ENCODE results near the gene RNF112. TPM values are rescaled to one million over a fixed set of nuclear protein-coding genes. Genes with fewer than 3 reads are reported as not detected.

RNF112 gene
- total RNA-seq, 2 donors from 2014 or later = 0.67 to 1.2 TPM

DNA sequence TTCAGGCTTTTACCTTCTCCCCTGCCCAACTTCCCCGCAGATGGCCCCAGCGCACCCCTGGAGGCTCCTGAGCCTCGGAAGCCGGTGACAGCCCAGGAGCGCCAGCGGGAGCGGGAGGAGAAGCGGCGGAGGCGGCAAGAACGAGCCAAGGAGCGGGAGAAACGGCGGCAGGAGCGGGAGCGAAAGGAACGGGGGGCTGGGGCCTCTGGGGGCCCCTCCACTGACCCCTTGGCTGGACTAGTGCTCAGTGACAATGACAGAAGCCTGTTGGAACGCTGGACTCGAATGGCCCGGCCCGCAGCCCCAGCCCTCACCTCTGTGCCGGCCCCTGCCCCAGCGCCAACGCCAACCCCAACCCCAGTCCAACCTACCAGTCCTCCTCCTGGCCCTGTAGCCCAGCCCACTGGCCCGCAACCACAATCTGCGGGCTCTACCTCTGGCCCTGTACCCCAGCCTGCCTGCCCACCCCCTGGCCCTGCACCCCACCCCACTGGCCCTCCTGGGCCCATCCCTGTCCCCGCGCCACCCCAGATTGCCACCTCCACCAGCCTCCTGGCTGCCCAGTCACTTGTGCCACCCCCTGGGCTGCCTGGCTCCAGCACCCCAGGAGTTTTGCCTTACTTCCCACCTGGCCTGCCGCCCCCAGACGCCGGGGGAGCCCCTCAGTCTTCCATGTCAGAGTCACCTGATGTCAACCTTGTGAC lies 29.1 kb upstream of the RNF112 start:
- peaks cover 46% of the 10 kb centered on the region for H3K36me3 ChIP-seq
- no peaks in the 10 kb centered on the region for H3K9me3 ChIP-seq
- H3K27ac ChIP-seq = peak overlapping the region in 1 of 2 donors; percentile 15
- TF ChIP-seq, protein P1, sequence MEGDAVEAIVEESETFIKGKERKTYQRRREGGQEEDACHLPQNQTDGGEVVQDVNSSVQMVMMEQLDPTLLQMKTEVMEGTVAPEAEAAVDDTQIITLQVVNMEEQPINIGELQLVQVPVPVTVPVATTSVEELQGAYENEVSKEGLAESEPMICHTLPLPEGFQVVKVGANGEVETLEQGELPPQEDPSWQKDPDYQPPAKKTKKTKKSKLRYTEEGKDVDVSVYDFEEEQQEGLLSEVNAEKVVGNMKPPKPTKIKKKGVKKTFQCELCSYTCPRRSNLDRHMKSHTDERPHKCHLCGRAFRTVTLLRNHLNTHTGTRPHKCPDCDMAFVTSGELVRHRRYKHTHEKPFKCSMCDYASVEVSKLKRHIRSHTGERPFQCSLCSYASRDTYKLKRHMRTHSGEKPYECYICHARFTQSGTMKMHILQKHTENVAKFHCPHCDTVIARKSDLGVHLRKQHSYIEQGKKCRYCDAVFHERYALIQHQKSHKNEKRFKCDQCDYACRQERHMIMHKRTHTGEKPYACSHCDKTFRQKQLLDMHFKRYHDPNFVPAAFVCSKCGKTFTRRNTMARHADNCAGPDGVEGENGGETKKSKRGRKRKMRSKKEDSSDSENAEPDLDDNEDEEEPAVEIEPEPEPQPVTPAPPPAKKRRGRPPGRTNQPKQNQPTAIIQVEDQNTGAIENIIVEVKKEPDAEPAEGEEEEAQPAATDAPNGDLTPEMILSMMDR (IDR thresholded peaks at IDR 0.05) = no peak
- no peak for DNase-seq (ENCODE audit: low spot score)
- H3K4me1 ChIP-seq = peaks cover 0 to 49% of the 10 kb centered on the region in 2 donors
- no peaks in the 10 kb centered on the region for H3K27me3 ChIP-seq
- H3K4me3 ChIP-seq = no peak overlapping the region

DNA sequence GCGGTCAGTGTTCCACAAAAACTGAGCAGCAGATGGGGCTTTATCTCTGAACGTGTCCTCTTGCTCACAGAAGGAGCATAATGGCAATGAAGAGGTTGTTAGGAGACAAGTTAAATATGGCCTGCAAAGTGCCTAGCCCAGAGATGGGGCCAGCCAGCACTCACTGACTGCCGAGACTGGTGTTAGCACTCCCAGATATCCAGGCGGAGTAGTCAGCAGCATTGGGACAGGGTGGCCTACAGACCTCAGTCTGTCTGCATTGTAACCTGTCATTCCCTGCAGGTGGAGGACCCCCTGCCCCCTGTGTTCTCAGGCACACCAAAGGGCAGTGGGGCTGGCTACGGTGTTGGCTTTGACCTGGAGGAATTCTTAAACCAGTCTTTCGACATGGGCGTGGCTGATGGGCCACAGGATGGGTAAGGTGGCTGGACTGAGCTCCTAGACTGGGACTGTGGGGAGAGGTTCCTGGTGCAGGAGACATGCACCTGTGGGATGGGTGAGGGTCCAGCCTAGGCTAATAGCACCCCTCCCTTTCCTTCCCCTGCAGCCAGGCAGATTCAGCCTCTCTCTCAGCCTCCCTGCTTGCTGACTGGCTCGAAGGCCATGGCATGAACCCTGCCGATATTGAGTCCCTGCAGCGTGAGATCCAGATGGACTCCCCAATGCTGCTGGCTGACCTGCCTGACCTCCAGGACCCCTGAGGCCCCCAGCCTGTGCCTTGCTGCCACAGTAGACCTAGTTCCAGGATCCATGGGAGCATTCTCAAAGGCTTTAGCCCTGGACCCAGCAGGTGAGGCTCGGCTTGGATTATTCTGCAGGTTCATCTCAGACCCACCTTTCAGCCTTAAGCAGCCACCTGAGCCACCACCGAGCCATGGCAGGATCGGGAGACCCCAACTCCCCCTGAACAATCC lies 28.2 kb upstream of the RNF112 start:
- H3K4me3 ChIP-seq = no peak overlapping the region
- H3K36me3 ChIP-seq = peaks cover 46% of the 10 kb centered on the region

DNA sequence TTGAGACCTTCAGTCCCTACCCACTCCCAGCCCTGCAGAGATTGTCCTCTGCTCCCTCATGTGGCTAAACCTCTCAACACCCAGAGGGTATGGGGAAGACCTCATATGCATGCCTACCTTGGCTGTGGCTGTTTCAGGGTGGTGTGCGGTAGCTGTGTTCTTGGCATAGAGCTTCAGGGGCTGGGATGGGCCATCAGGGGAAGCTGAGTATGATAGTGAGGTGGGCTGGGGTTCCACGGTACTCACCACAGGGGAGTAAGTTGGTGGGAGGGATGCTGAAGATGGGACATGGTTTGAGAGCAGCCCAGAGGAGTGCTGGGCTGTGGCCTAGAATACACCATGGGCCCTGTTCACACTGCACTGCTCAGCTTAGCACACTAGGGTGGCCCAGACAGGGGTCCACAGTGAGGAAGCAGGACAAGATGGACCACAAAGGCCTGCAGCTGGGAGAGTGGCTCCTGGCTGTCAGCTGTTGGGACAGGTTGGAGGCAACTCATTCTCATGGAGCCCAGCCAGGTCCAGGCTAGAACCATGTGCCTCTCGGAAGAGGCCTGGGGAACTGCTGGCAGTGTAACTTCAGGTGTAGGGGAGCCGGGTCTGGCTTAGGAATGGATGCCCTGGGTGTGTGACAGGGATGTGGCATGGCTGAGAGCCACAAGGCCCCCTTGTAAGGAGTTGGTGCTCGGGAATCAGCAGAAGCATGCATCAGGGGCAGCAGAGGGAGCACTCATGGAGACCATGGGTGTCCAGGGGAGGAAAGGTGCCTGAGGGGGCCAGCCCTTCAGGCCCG lies 27.2 kb upstream of the RNF112 start:
- Histone ChIP-seq H3K4me3 (no peak overlapping the region), H3K9me3 (no peaks in the 10 kb centered on the region), H3K27ac (peak overlapping the region; percentile 87 to 98), H3K27me3 (no peaks in the 10 kb centered on the region), H3K36me3 (peaks cover 46% of the 10 kb centered on the region), H3K4me1 (peaks cover 0 to 62% of the 10 kb centered on the region in 2 donors)
- no peak for DNase-seq (ENCODE audit: low spot score)
- TF ChIP-seq, protein P1 (IDR thresholded peaks at IDR 0.05) = no peak

More for the DNA sequence above, 28.2 kb upstream of the RNF112 start:
- Histone ChIP-seq H3K27me3 (no peaks in the 10 kb centered on the region), H3K9me3 (no peaks in the 10 kb centered on the region), H3K27ac (peak overlapping the region; percentile 15 to 98), H3K4me1 (peaks cover 0 to 54% of the 10 kb centered on the region in 2 donors)
- no peak for DNase-seq (ENCODE audit: low spot score)
- TF ChIP-seq, protein P1 (IDR thresholded peaks at IDR 0.05) = no peak

DNA sequence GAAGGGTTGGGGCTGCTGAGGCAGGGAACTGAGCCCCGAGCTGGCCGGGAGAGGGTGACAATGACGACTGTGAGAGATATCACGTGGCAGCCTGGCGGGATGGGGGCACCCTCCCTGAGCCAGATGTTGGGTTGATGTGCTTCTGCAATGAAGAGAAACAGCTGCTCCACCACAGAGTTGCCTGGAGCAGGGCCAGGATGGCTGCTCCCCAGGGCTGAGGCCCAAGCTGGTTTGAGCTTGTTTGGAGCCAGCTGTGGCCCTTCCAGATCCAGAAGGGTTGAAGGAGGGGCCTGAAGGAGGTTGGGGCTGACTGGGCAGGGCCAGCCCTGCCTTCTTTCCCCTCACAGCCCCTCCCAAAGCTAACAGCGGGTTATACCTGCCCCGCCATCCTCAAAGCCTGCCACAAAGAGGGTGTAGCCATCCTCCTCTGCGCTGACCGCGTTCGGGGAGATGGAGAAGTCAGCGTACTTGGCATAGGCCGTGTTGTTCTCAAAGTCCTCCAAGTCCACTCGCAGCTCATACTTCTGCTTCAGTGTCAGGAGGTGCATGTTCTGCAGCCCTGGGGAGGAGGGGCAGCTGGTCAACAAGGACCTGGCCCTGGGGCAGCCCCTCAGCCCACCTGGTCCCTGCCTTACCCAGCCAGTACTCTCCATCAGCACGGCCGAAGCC lies 26.2 kb upstream of the RNF112 start:
- TF ChIP-seq, protein P1 (IDR thresholded peaks at IDR 0.05) = no peak
- H3K36me3 ChIP-seq = peaks cover 43% of the 10 kb centered on the region
- H3K4me3 ChIP-seq = peak overlapping the region in 1 of 2 donors; percentile 46
- DNase-seq (ENCODE audit: low spot score) = peak; percentile 95
- H3K9me3 ChIP-seq = no peaks in the 10 kb centered on the region
- no peaks in the 10 kb centered on the region for H3K27me3 ChIP-seq
- peak overlapping the region; percentile 87 to 98 for H3K27ac ChIP-seq
- H3K4me1 ChIP-seq = peaks cover 0 to 62% of the 10 kb centered on the region in 2 donors

DNA sequence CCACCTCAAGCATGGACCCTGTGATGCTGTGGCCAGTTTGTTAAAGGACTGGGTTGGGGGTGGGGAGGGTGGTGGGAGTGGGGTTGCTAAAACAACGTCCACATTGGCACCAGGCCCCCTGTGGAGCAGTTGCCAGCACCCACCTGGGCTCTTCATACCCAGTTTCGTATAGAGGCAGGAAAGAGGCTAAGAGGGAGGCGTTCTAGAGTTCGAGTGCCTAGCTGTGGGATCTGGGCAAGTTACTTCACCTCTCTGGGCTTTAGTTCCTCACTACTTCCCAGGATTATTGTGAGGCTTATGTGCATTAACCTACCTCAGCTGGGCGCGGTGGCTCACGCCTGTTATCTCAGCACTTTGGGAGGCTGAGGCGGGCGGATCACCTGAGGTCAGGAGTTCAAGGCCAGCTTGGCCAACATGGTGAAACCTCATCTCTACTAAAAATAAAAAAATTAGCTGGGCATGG lies 25.5 kb upstream of the RNF112 start:
- Histone ChIP-seq H3K4me1 (peaks cover 0 to 65% of the 10 kb centered on the region in 2 donors), H3K36me3 (peaks cover 36% of the 10 kb centered on the region), H3K27me3 (no peaks in the 10 kb centered on the region), H3K27ac (peak overlapping the region; percentile 87 to 98), H3K9me3 (no peaks in the 10 kb centered on the region), H3K4me3 (peak overlapping the region in 1 of 2 donors; percentile 46)
- no peak for DNase-seq (ENCODE audit: low spot score)
- TF ChIP-seq, protein P1 (IDR thresholded peaks at IDR 0.05) = no peak
